H9 (cell line): ENCODE measurements around the gene ADAP2. TPM values are rescaled to one million over a fixed set of nuclear protein-coding genes. Genes with fewer than 3 reads are reported as not detected.

ENCODE experiments used
- DNase-seq: peaks from one replicate; pipeline ENCODE4 v3.0.0-alpha.2; 2017
- H2AFZ ChIP-seq: one replicate; pipeline ENCODE4 v1.6.1; 2013; ENCODE audit warnings: mild to moderate bottlenecking, low read length, control low read depth, moderate library complexity
- H2AK5ac ChIP-seq: 2 replicates; pipeline ENCODE4 v1.6.1; 2013; ENCODE audit warnings: low read length, control low read depth, mixed read lengths; ENCODE audit not compliant: insufficient read length
- H2BK120ac ChIP-seq: one replicate; pipeline ENCODE4 v1.6.1; 2013; ENCODE audit warnings: low read depth, mild to moderate bottlenecking, low read length, control low read depth, inconsistent platforms; ENCODE audit not compliant: poor library complexity, severe bottlenecking
- H2BK12ac ChIP-seq: 2 replicates; pipeline ENCODE4 v1.6.1; 2013; ENCODE audit warnings: low read length, control low read depth, mixed read lengths, low read depth; ENCODE audit not compliant: insufficient read length
- H2BK15ac ChIP-seq: 2 replicates; pipeline ENCODE4 v1.6.1; 2013; ENCODE audit warnings: low read depth, low read length, control low read depth
- H2BK20ac ChIP-seq: one replicate; pipeline ENCODE4 v1.6.1; 2013; ENCODE audit warnings: low read depth, mild to moderate bottlenecking, low read length, control low read depth, inconsistent platforms; ENCODE audit not compliant: poor library complexity, severe bottlenecking
- H2BK5ac ChIP-seq: 2 replicates; pipeline ENCODE4 v1.6.1; 2013; ENCODE audit warnings: low read length, control low read depth, mixed read lengths; ENCODE audit not compliant: insufficient read length
- H3K14ac ChIP-seq: 2 replicates; pipeline ENCODE4 v1.6.1; 2013; ENCODE audit warnings: low read length, control low read depth; ENCODE audit not compliant: insufficient read depth
- H3K18ac ChIP-seq: 2 replicates; pipeline ENCODE4 v1.6.1; 2013; ENCODE audit warnings: low read depth, mild to moderate bottlenecking, mixed read lengths, low read length, control low read depth; ENCODE audit not compliant: insufficient read length
- H3K23ac ChIP-seq: 2 replicates; pipeline ENCODE4 v1.6.1; 2013; ENCODE audit warnings: low read length, control low read depth, mixed read lengths, low read depth; ENCODE audit not compliant: insufficient read length
- H3K23me2 ChIP-seq: 2 replicates; pipeline ENCODE4 v1.6.1; 2013; ENCODE audit warnings: low read depth, mild to moderate bottlenecking, mixed read lengths, low read length, control low read depth; ENCODE audit not compliant: insufficient read length, poor library complexity, severe bottlenecking
- H3K27ac ChIP-seq: 2 replicates; pipeline ENCODE4 v1.5.1; 2013; ENCODE audit warnings: low read length, control low read depth, mixed read lengths, low read depth; ENCODE audit not compliant: insufficient read length
- H3K27me3 ChIP-seq: 2 replicates; pipeline ENCODE4 v1.6.1; 2013; ENCODE audit warnings: low read length, control low read depth, inconsistent platforms; ENCODE audit not compliant: insufficient read depth
- H3K4ac ChIP-seq: 2 replicates; pipeline ENCODE4 v1.6.1; 2013; ENCODE audit warnings: low read depth, mild to moderate bottlenecking, control low read depth, inconsistent platforms, low read length, moderate library complexity
- H3K4me1 ChIP-seq: 2 replicates; pipeline ENCODE4 v1.6.1; 2013; ENCODE audit warnings: low read length, control low read depth, inconsistent platforms; ENCODE audit not compliant: insufficient read depth
- H3K4me2 ChIP-seq: 2 replicates; pipeline ENCODE4 v1.6.1; 2013; ENCODE audit warnings: low read length, control low read depth, mixed read lengths; ENCODE audit not compliant: insufficient read length, insufficient read depth
- H3K56ac ChIP-seq: 2 replicates; pipeline ENCODE4 v1.6.1; 2013; ENCODE audit warnings: low read depth, mild to moderate bottlenecking, mixed read lengths, low read length, control low read depth; ENCODE audit not compliant: insufficient read length
- H3K79me1 ChIP-seq: 2 replicates; pipeline ENCODE4 v1.6.1; 2013; ENCODE audit warnings: low read depth, mild to moderate bottlenecking, moderate library complexity, low read length, control low read depth, inconsistent platforms; ENCODE audit not compliant: insufficient read depth, poor library complexity, severe bottlenecking
- H3K79me2 ChIP-seq: 2 replicates; pipeline ENCODE4 v1.6.1; 2013; ENCODE audit warnings: low read length, control low read depth, inconsistent platforms; ENCODE audit not compliant: insufficient read depth
- H3K9ac ChIP-seq: 2 replicates; pipeline ENCODE4 v1.6.1; 2013; ENCODE audit warnings: low read length, control low read depth, mixed read lengths; ENCODE audit not compliant: insufficient read length; ENCODE audit errors: extremely low read depth
- H3K9me3 ChIP-seq: one replicate; pipeline ENCODE4 v1.6.1; 2013; ENCODE audit warnings: low read depth, low read length, inconsistent platforms; ENCODE audit not compliant: control insufficient read depth
- H3T11ph ChIP-seq: one replicate; pipeline ENCODE4 v1.6.1; 2013; ENCODE audit warnings: mild to moderate bottlenecking, low read length, control low read depth, inconsistent platforms
- H4K20me1 ChIP-seq: one replicate; pipeline ENCODE4 v1.6.1; 2013; ENCODE audit not compliant: control insufficient read depth, insufficient read length, insufficient read depth
- H4K5ac ChIP-seq: 2 replicates; pipeline ENCODE4 v1.6.1; 2013; ENCODE audit warnings: low read depth, mild to moderate bottlenecking, mixed read lengths, low read length, control low read depth; ENCODE audit not compliant: insufficient read length
- H4K8ac ChIP-seq: replicated peaks from 2 replicates; pipeline ENCODE4 v1.6.1; 2013; ENCODE audit warnings: low read length, control low read depth, mixed read lengths, low read depth; ENCODE audit not compliant: insufficient read length
- H4K91ac ChIP-seq: 2 replicates; pipeline ENCODE4 v1.6.1; 2013; ENCODE audit warnings: low read depth, mild to moderate bottlenecking, moderate library complexity, mixed read lengths, low read length, control low read depth; ENCODE audit not compliant: insufficient read length
- H3K27ac Mint-ChIP-seq, 3 experiments: 2 replicates in 2 of 3; 3 replicates in 1 of 3; pipeline ENCODE4 v1.8.0; 2020 to 2021; ENCODE audit warnings: mixed read lengths in 3 of 3, mild to moderate bottlenecking in 1 of 3, moderate library complexity in 1 of 3
- H3K27me3 Mint-ChIP-seq: 2 replicates; pipeline ENCODE4 v1.8.0; 2021; ENCODE audit warnings: low read depth, mild to moderate bottlenecking, moderate library complexity, mixed read lengths
- H3K36me3 Mint-ChIP-seq, 3 experiments: 2 replicates in 2 of 3; 3 replicates in 1 of 3; pipeline ENCODE4 v1.8.0; 2020 to 2021; ENCODE audit warnings: low read depth in 3 of 3, mixed read lengths in 3 of 3; ENCODE audit not compliant: insufficient read depth in 1 of 3
- H3K4me1 Mint-ChIP-seq, 2 experiments: 2 replicates each; pipeline ENCODE4 v1.8.0; 2020; ENCODE audit warnings: mixed read lengths in 2 of 2
- H3K4me3 Mint-ChIP-seq, 2 experiments: 2 replicates in 1 of 2; 3 replicates in 1 of 2; pipeline ENCODE4 v1.8.0; 2020 to 2021; ENCODE audit warnings: mild to moderate bottlenecking in 2 of 2, mixed read lengths in 2 of 2, moderate library complexity in 1 of 2
- H3K9me3 Mint-ChIP-seq, 2 experiments: 2 replicates in 1 of 2; 3 replicates in 1 of 2; pipeline ENCODE4 v1.8.0; 2020; ENCODE audit warnings: mild to moderate bottlenecking in 2 of 2, mixed read lengths in 2 of 2, moderate library complexity in 1 of 2
- CTCF ChIP-seq: fragments of 200-600 bp; sonication (generic); conservative IDR thresholded peaks from 3 replicates; pipeline ENCODE4 v1.8.0; 2021; ENCODE audit warnings: antibody characterized with exemption, mild to moderate bottlenecking
- WGBS: extraction: QIAGEN DNeasy Blood & Tissue Kit; methylation state at CpG from one replicate; pipeline ENCODE4 v1.1.7; 2013; ENCODE audit warnings: missing lambda C conversion rate, low lambda C conversion rate, mixed read lengths; ENCODE audit not compliant: insufficient read length; ENCODE audit errors: extremely low coverage; 5-methylcytosine and 5-hydroxymethylcytosine counted together
- total RNA-seq: library from RNA; stranded (reverse); gene quantifications from 2 replicates; pipeline ENCODE4 v1.2.1, GENCODE V29; 2021

The ADAP2 gene
- total RNA-seq, 1 experiment from 2014 or later, result 1.2 TPM

DNA sequence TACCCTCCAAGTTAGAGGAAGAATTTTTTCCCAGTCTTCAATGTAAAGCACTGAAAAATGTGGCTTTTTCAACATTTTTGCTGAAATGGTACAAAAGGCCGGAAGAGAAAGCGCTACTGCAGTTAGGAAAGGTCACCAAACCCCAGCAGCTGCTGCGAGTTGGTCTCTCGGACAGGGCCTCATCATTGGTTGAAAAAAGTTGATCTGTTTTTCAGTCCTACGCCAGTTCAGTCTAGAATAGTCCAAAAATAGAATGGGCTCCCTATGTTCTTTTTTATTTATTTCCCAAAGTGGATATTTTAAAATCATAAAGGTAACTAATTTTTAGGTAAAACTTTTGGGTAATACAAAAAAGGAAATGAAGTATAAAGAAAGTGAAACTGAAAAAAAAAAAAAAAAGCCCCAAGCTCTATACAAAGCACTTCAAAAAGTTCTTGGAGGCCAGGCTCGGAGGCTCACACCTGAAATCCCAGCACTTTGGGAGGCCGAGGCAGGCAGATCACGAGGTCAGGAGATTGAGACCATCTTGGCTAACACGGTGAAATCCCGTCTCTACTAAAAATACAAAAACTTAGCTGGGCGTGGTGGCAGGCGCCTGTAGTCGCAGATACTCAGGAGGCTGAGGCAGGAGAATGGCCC, 17.4 kb downstream of the ADAP2 start:
- H3K27me3 Mint-ChIP-seq, result no peaks in the 10 kb centered on the region
- WGBS, result no CpG with 5 or more reads among the region's 13 CpGs
- no peak overlapping the region for H3K27ac ChIP-seq
- no peak overlapping the region for H4K8ac ChIP-seq
- no peak overlapping the region for H4K5ac ChIP-seq
- no peaks in the 10 kb centered on the region for H3K23me2 ChIP-seq
- no peaks in the 10 kb centered on the region for H3K9me3 ChIP-seq
- H4K91ac ChIP-seq, result no peak overlapping the region
- no peak overlapping the region for H3K27ac Mint-ChIP-seq
- no peak overlapping the region for H2AK5ac ChIP-seq
- no peak overlapping the region for H3K4ac ChIP-seq
- no peak overlapping the region for H3K14ac ChIP-seq
- no peak overlapping the region for H3K23ac ChIP-seq
- H2BK5ac ChIP-seq, result no peak overlapping the region
- no peak overlapping the region for H2AFZ ChIP-seq
- no peak overlapping the region for H3K9ac ChIP-seq
- H3K4me1 Mint-ChIP-seq, result no peaks in the 10 kb centered on the region
- H3K9me3 Mint-ChIP-seq, result no peaks in the 10 kb centered on the region
- DNase-seq, result no peak
- no peaks in the 10 kb centered on the region for H3K79me2 ChIP-seq
- no peaks in the 10 kb centered on the region for H3K27me3 ChIP-seq
- H3T11ph ChIP-seq, result no peak overlapping the region
- no peak overlapping the region for H3K18ac ChIP-seq
- H2BK20ac ChIP-seq, result no peak overlapping the region
- no peak overlapping the region for H2BK15ac ChIP-seq
- H3K79me1 ChIP-seq, result no peaks in the 10 kb centered on the region
- no peak for TF ChIP-seq CTCF
- H3K4me2 ChIP-seq, result no peak overlapping the region
- no peaks in the 10 kb centered on the region for H3K36me3 Mint-ChIP-seq
- no peak overlapping the region for H3K4me3 Mint-ChIP-seq
- H3K56ac ChIP-seq, result no peak overlapping the region
- H4K20me1 ChIP-seq, result no peaks in the 10 kb centered on the region
- no peak overlapping the region for H2BK120ac ChIP-seq
- H3K4me1 ChIP-seq, result no peaks in the 10 kb centered on the region
- no peak overlapping the region for H2BK12ac ChIP-seq
